ENCODE measurements around the gene CAPN5. TPM values are rescaled to one million over a fixed set of nuclear protein-coding genes. Genes with fewer than 3 reads are reported as not detected.

Gene CAPN5
- total and polyA plus RNA-seq, 2 of the 8 experiments (the other 6 are each of a cell fraction or from before 2014, with no cell fraction given), result 21.5 to 22.4 TPM

- Histone ChIP-seq H4K20me1 (replicated peaks in 1 of 2; ENCODE audit: control insufficient read depth in 1 of 2, insufficient read depth in 2 of 2, low read length in 2 of 2) (no peaks in the 10 kb centered on the region), H4K8ac (ENCODE audit: extremely low read depth, insufficient read depth, low read length) (no peak overlapping the region), H2BK20ac (ENCODE audit: low read length) (no peak overlapping the region), H3K4me2 (ENCODE audit: insufficient read depth in 1 of 2, low read depth in 2 of 2, low read length in 2 of 2) (no peak overlapping the region), H2AFZ (ENCODE audit: low read length) (no peak overlapping the region), H3K79me2 (ENCODE audit: control insufficient read depth in 1 of 2, insufficient read depth in 2 of 2, low read length in 2 of 2) (no peaks in the 10 kb centered on the region), H3K36me3 (ENCODE audit: control insufficient read depth in 2 of 4, insufficient read depth in 4 of 4, low read length in 3 of 4) (no peaks in the 10 kb centered on the region), H2BK120ac (replicated peaks; ENCODE audit: low read depth, low read length) (no peak overlapping the region), H3K9me3 (ENCODE audit: insufficient read depth in 2 of 2, low read depth in 1 of 2, low read length in 1 of 2) (no peaks in the 10 kb centered on the region), H3K79me1 (ENCODE audit: low read depth, low read length) (no peaks in the 10 kb centered on the region), H3K4me1 (replicated peaks in 1 of 4; ENCODE audit: control insufficient read depth in 3 of 4, insufficient read depth in 4 of 4, low read length in 3 of 4) (no peaks in the 10 kb centered on the region), H2AK5ac (ENCODE audit: low read depth, low read length) (no peak overlapping the region), H3K9ac (replicated peaks in 1 of 4; ENCODE audit: extremely low read depth in 1 of 4, low read depth in 3 of 4, low read length in 3 of 4) (no peak overlapping the region), H2BK15ac (ENCODE audit: low read length) (no peak overlapping the region), H3K23ac (ENCODE audit: insufficient read length) (no peak overlapping the region), H3K4ac (replicated peaks; ENCODE audit: insufficient read length, low read depth, low read length) (no peak overlapping the region), H3K18ac (ENCODE audit: extremely low read depth, low read length) (no peak overlapping the region), H2BK5ac (ENCODE audit: low read depth, low read length) (no peak overlapping the region), H3K4me3 (ENCODE audit: extremely low read depth in 1 of 4, insufficient read depth in 2 of 4, low read depth in 3 of 4, low read length in 4 of 4) (no peak overlapping the region), H3K14ac (ENCODE audit: insufficient read length) (no peak overlapping the region), H3K27ac (ENCODE audit: low read depth, low read length) (no peak overlapping the region), H4K5ac (ENCODE audit: insufficient read length, low read depth, low read length) (no peak overlapping the region), H3K27me3 (replicated peaks in 1 of 4; ENCODE audit: control insufficient read depth in 3 of 4, extremely low read depth in 1 of 4, insufficient read depth in 3 of 4, low read length in 3 of 4) (no peaks in the 10 kb centered on the region), H3K56ac (replicated peaks; ENCODE audit: insufficient read length, low read depth, low read length) (no peak overlapping the region), H4K91ac (replicated peaks; ENCODE audit: insufficient read length, low read length) (no peak overlapping the region), H2BK12ac (ENCODE audit: low read depth, low read length) (no peak overlapping the region), H3K23me2 (ENCODE audit: low read depth, low read length) (no peaks in the 10 kb centered on the region)
- DNase-seq (ENCODE audit: low read depth in 1 of 2, low spot score in 2 of 2), result no peak
- ChIA-PET CTCF (ENCODE audit: partially characterized antibody) (interaction anchor here (1.1 to 12.7 kb wide), 6 partner anchors 11 to 850 kb away, joined by 3 to 201 read pairs (median 8); no protein-coding TSS in a partner anchor), POLR2A (ENCODE audit: partially characterized antibody) (no interaction called here)
- WGBS, 2 experiments (ENCODE audit: extremely low coverage in 1 of 2, insufficient coverage in 1 of 2, insufficient read length in 1 of 2, insufficient replicate concordance in 2 of 2, low coverage in 1 of 2, low lambda C conversion rate in 2 of 2, missing lambda C conversion rate in 1 of 2), result 100% methylated on average over 2 of the region's 2 CpGs; no CpG with 5 or more reads in 1 of the 2 experiments
- FAIRE-seq, result no peak
- TF ChIP-seq NANOG (IDR thresholded peaks at IDR 0.05; ENCODE audit: insufficient read depth, low read depth, low read length, poor library complexity, severe bottlenecking), result no peak
- TF ChIP-seq MAX (IDR thresholded peaks at IDR 0.05), result no peak
- TF ChIP-seq FOSL1 (IDR thresholded peaks at IDR 0.05; ENCODE audit: insufficient read depth, low read depth, low read length), result no peak
- TF ChIP-seq CHD2 (IDR thresholded peaks at IDR 0.05; ENCODE audit: low read length), result no peak
- no peak for TF ChIP-seq MAFK (IDR thresholded peaks at IDR 0.05; ENCODE audit: low read depth, low read length)
- no peak for TF ChIP-seq ATF2 (IDR thresholded peaks at IDR 0.05; ENCODE audit: low read length)
- no peak for TF ChIP-seq SP1 (IDR thresholded peaks at IDR 0.05; ENCODE audit: low read depth, low read length)
- TF ChIP-seq CBX5 (IDR thresholded peaks at IDR 0.05; ENCODE audit: low read depth, low read length), result no peak
- TF ChIP-seq POLR2A (IDR thresholded peaks at IDR 0.05; ENCODE audit: control extremely low read depth in 1 of 2, low read depth in 2 of 2, low read length in 2 of 2), result no peak
- TF ChIP-seq TEAD4 (IDR thresholded peaks at IDR 0.05; ENCODE audit: low read depth, low read length), result no peak
- no peak for TF ChIP-seq KDM1A (IDR thresholded peaks at IDR 0.05; ENCODE audit: borderline replicate concordance, low read length)
- TF ChIP-seq NRF1 (IDR thresholded peaks at IDR 0.05; ENCODE audit: low read depth, low read length), result no peak
- TF ChIP-seq TCF12 (IDR thresholded peaks at IDR 0.05; ENCODE audit: low read depth, low read length), result no peak
- no peak for TF ChIP-seq KDM4A (IDR thresholded peaks at IDR 0.05; ENCODE audit: low read depth, low read length, severe bottlenecking)
Observed at GRCh38 chr11:77058900-77059299, 7.9 kb upstream of the CAPN5 start.
